ENCODE measurements around the gene ITPKB. TPM values are rescaled to one million over a fixed set of nuclear protein-coding genes. Genes with fewer than 3 reads are reported as not detected.

Gene ITPKB
- polyA plus RNA-seq, 1 of the 3 experiments (the other 2 are of a cell fraction), result 2.4 TPM

GRCh38 chr1:226776975-226777374 lies 37.9 kb upstream of the ITPKB start:
- no peak for TF ChIP-seq JUND (IDR thresholded peaks at IDR 0.05)
- no peak for TF ChIP-seq YY1 (IDR thresholded peaks at IDR 0.05; ENCODE audit: low read depth)
- TF ChIP-seq FOSL2 (IDR thresholded peaks at IDR 0.05; ENCODE audit: borderline replicate concordance, low read depth), result no peak
- H3K9me2 ChIP-seq, result no peaks in the 10 kb centered on the region
- H3F3A ChIP-seq (replicated peaks; ENCODE audit: insufficient read depth), result no peaks in the 10 kb centered on the region
- H3K9me3 ChIP-seq, result no peaks in the 10 kb centered on the region
- no peaks in the 10 kb centered on the region for H3K4me1 ChIP-seq (ENCODE audit: control insufficient read depth in 1 of 2, insufficient read depth in 2 of 2, low read depth in 1 of 2, low read length in 1 of 2)
- ChIA-PET CTCF (no interaction called here), POLR2A (no interaction called here)
- H3K4me2 ChIP-seq, result no peak overlapping the region
- H3K27me3 ChIP-seq (ENCODE audit: insufficient read depth), result no peaks in the 10 kb centered on the region
- no peak overlapping the region for H2AFZ ChIP-seq (ENCODE audit: low read depth)
- no peaks in the 10 kb centered on the region for H3K79me2 ChIP-seq (ENCODE audit: insufficient read depth)
- 89% methylated on average over 1 of the region's 1 CpG for WGBS (ENCODE audit: low lambda C conversion rate)
- DNase-seq, result no peak
- H3K27ac ChIP-seq (ENCODE audit: low read depth in 2 of 2, low read length in 1 of 2), result no peak overlapping the region
- no peaks in the 10 kb centered on the region for H4K20me1 ChIP-seq (ENCODE audit: insufficient read depth)
- H3K9ac ChIP-seq, result no peak overlapping the region
- no peak overlapping the region for H3K4me3 ChIP-seq (ENCODE audit: low read depth in 2 of 2, low read length in 1 of 2)
- H3K36me3 ChIP-seq (replicated peaks in 1 of 2; ENCODE audit: control insufficient read depth in 1 of 2, insufficient read depth in 2 of 2, low read length in 1 of 2), result no peaks in the 10 kb centered on the region

DNA sequence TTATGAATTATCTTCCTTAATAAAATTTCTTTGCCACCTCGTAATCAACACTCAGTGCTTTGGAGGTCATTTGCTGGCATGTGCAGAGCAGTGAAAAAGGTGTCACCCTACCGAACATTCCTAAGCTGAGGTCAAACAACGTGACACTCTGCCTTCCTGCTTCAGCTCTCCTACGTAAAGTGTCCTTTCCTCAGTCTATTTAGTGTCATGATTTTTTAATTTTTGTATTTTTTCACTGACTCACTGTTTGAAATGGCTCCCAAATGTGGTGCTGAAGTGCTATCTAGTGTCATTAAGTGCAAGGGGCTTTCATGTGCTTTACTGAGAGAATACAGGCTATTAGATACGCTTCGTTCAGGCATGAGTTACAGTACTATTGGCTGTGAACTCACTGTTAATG lies 37.0 kb upstream of the ITPKB start:
- Histone ChIP-seq H3K4me3 (ENCODE audit: low read depth in 2 of 2, low read length in 1 of 2) (no peak overlapping the region), H3K27me3 (ENCODE audit: insufficient read depth) (no peaks in the 10 kb centered on the region; the same call in 1 of the 2 replicates), H3K27ac (ENCODE audit: low read depth in 2 of 2, low read length in 1 of 2) (no peak overlapping the region), H3K4me1 (ENCODE audit: control insufficient read depth in 1 of 2, insufficient read depth in 2 of 2, low read depth in 1 of 2, low read length in 1 of 2) (no peaks in the 10 kb centered on the region), H3K36me3 (replicated peaks in 1 of 2; ENCODE audit: control insufficient read depth in 1 of 2, insufficient read depth in 2 of 2, low read length in 1 of 2) (no peaks in the 10 kb centered on the region), H4K20me1 (ENCODE audit: insufficient read depth) (no peaks in the 10 kb centered on the region), H3K79me2 (ENCODE audit: insufficient read depth) (no peaks in the 10 kb centered on the region), H3K4me2 (no peak overlapping the region), H2AFZ (ENCODE audit: low read depth) (no peak overlapping the region), H3K9ac (no peak overlapping the region), H3K9me3 (no peaks in the 10 kb centered on the region), H3F3A (replicated peaks; ENCODE audit: insufficient read depth) (no peaks in the 10 kb centered on the region), H3K9me2 (no peaks in the 10 kb centered on the region)
- DNase-seq, result no peak
- POLR2A ChIA-PET, result no interaction called here
- WGBS (ENCODE audit: low lambda C conversion rate), result 74% methylated on average over 6 of the region's 6 CpGs
- CTCF ChIA-PET, result interaction anchor here (0.6 kb wide), 1 partner anchor 52 kb away, joined by 3 read pairs; no protein-coding TSS in a partner anchor
- TF ChIP-seq MAX (IDR thresholded peaks at IDR 0.05; ENCODE audit: low read depth) (no peak), GATA2 (CRISPR knock-in tag; IDR thresholded peaks at IDR 0.05) (no peak), IRF3 (IDR thresholded peaks at IDR 0.05; ENCODE audit: low read depth, low read length) (no peak), GABPA (IDR thresholded peaks at IDR 0.05; ENCODE audit: low read depth) (no peak), SMC3 (IDR thresholded peaks at IDR 0.05; ENCODE audit: low read depth, low read length) (no peak), JUND (IDR thresholded peaks at IDR 0.05) (no peak), NRF1 (IDR thresholded peaks at IDR 0.05; ENCODE audit: low read depth, low read length) (no peak), TEAD4 (IDR thresholded peaks at IDR 0.05; ENCODE audit: borderline replicate concordance, insufficient read depth) (no peak), RAD21 (IDR thresholded peaks at IDR 0.05; ENCODE audit: low read length) (no peak), FOXJ3 (CRISPR knock-in tag; IDR thresholded peaks at IDR 0.05) (no peak), MEF2A (IDR thresholded peaks at IDR 0.05; ENCODE audit: borderline replicate concordance, low read depth) (no peak), TAF1 (IDR thresholded peaks at IDR 0.05; ENCODE audit: borderline replicate concordance, low read depth, low read length) (no peak), SIN3A (IDR thresholded peaks at IDR 0.05; ENCODE audit: borderline replicate concordance, low read depth, low read length) (no peak)
- TF ChIP-seq, protein P1, sequence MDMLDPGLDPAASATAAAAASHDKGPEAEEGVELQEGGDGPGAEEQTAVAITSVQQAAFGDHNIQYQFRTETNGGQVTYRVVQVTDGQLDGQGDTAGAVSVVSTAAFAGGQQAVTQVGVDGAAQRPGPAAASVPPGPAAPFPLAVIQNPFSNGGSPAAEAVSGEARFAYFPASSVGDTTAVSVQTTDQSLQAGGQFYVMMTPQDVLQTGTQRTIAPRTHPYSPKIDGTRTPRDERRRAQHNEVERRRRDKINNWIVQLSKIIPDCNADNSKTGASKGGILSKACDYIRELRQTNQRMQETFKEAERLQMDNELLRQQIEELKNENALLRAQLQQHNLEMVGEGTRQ (IDR thresholded peaks at IDR 0.05; ENCODE audit: borderline replicate concordance, low read depth, low read length), result no peak
